Fibroblast of upper back skin (primary cell): ENCODE data around the gene COX7B2.
A peak's percentile ranks its signal among the peaks of the same experiment; 100 is the strongest.

Source experiments
- DNase-seq: peaks from one replicate; pipeline ENCODE4 v3.0.0-alpha.2; 2013

The COX7B2 gene, protein sequence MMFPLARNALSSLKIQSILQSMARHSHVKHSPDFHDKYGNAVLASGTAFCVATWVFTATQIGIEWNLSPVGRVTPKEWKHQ

DNA sequence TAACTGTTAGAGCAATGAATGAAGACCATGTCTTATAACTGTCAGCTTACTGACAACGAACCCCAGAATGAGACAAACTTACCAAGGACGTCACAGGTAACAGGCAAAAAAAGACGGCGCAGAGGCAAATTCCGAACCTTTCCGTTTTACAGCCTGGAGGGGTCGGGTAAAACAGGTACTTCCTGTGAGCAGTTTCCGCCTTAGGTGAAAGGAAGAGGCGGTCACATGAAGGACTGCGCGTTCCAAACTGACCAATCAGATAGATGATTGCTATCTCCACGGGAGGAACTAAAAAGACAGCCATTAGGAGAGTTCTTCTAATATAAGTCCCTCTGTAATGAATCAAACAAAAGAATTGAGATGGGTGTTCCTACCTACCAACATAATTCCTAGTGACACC, at the start of gene COX7B2:
Gene COX7B2 (minus strand): TSS at position 168 of the 400 bp plus-strand sequence. CDS start 174,053 bp downstream, outside the sequence.
- no peak for DNase-seq

DNA sequence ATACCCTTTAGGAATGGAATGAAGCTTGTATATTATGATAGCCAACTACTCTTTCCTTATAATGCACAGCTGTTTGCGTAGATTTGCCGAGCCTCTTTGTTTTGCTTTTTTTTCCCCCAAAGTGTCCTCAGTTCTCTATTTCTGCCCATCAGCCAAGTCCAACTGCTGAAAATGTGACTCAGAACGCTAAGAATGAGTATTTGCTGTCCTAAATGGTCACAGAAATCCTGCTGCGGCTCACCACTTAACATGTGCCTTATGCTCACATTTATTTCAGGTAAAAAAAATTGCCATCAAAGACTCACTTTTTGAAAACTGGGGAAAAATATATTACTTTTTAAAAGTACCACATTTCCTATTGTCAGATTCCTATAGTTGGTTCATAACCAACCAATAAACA, 47.4 kb upstream of the COX7B2 start:
- no peak for DNase-seq

DNA sequence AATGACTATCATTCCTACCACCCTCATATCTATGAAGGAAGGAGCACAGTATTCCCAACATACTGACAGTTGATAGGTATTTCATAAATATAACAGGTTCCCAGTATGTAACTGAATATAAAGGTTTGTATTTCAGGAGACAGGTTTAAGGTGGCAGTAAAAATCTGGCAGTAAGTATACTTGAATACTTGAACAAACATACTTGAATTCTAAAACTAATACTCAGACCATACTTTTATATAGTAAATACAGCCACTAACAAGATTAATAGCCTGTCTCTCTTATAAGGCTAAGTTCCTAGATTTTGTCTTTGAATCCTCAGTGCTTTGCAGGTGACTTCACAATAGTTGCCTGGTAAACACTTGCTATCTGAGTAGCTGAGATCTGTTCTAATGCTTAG, 46.6 kb upstream of the COX7B2 start:
- DNase-seq, result no peak

DNA sequence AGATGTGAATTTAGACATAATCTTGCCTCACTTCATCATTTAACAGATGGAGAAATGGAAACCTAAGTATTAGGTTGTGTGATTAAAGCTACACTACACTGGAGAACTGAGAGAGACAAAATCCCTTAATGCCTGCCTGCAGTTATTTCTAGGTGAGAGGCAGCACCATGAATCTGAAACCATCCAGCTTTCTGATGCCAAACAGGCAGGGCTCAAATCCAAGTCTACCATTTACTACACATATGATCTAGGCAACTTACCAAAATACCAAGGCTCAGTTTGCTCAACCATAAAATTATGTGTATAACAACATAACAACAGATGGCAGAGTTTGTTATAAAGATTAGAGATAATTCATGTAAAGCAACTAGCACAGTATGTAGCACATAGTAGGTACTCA, 45.6 kb upstream of the COX7B2 start:
- no peak for DNase-seq

DNA sequence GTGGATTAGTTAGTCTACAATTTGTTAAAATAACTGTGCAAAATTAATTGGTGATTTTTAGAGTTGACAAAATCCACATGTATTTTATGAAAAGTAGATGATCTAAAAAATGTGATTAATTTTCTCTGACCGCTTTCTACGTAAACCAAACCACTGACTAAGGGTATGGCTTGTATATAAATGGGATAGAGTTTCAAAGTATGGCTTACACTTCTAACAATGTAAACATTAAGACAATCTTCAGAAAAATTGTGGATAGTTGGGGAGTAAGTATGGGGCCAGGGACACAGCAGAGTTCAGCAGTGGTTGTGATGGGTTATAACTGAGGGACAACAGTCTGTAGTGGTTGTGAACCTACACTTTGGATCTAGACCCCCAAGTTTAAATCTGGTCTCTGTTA, 44.5 kb upstream of the COX7B2 start:
- no peak for DNase-seq

DNA sequence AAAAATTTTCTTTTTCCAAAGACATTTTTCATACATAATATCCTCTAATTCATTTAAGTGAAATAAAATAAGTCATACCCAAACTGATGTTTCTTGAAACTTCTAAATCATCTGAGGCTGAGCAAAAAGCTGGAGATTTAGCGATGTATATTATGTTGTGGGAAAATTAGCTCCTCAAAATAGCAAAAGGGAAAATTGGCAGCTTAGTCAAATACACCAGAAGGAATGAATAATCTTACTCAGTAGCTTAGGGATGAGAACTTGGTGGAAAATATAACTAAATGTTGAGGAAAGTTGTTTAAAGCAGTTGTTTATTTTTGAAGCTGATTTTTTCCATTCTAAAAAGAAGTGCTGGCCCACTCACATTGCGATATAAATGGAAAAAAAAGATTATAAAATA, 43.4 kb upstream of the COX7B2 start:
- no peak for DNase-seq

DNA sequence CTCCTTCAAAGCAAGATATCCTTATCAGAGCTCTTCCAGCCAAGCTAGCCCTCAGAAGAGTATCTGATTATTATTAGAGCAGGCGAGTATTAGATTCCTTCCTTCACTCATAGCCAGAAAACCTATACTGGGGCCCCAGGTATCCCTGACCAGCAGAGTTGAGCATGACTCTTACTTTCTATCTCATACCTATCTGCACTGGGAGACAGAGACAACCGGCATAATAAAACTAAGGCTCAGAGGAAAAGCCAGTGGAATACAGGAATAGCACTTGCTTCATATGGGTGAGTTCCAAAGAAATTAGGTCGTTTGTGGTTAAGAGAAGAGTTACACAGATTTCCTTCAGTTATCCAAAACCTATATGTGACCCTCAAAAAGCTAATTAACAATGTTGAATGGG, 41.8 kb upstream of the COX7B2 start:
- no peak for DNase-seq

DNA sequence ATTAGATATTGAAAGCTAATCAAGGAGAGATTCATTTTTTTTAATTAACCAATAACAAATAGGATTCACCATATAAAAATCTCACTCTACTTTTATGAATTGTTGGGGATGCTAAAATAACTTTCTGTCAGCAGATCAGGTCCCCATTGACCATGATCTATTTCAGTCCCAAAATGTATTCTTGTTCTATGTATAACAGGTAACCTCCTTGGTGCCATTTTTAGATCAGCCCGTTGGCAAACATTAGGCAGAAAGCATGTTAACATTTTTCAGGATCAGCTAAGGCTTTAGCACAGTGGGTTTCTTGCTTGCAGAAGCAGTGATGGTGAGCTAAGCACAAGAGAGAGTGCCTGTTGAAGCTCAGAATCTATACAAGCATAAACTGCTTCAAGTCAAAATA, 40.8 kb upstream of the COX7B2 start:
- DNase-seq, result no peak

DNA sequence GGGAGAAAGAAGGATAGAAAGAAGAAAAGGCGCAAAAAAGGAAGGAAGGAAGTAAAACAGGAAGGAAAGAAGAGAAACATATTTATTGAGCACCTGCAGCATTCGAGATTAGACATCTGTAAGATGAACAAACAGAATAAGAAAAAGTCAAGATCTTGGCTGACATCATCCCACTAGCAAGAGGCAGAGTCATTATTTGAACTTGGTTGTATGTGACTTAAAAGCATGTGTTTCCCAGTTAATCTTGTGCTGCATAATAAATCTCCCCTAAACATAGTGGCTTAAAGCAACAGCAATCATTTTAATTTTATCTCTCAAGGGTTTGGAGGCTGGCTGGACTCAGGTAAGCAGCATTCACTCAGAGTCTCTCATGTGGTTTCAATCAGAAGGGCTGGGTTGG, 38.5 kb upstream of the COX7B2 start:
- no peak for DNase-seq

DNA sequence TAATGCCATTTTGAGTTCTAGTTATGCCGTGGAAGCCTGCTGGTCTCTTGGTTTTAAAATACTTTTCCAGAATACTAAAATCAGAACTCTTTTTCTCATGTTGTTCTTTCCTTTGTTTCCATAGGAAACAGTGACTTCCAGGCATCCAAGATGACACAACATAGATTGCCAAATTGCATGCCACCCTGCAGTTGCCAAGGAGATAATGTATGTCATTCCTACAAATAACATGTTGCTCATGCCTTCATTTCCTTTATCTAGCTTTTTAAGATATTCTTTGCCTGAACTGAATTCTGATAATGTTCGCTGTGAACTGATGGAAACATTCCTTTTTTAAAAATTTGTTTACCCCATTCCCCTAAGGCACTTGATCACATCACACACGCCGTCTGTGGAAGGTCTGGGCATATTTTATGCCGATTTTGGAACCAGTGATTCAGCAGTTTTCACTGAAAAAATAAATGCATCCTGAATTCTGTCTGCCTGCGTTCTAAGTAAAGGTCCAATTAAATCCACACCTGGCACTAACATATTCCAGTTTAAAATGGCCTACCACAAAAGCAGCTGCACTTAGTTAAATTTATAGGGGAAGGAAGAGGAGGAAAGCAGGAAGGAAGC, 38.0 kb upstream of the COX7B2 start:
- no peak for DNase-seq

DNA sequence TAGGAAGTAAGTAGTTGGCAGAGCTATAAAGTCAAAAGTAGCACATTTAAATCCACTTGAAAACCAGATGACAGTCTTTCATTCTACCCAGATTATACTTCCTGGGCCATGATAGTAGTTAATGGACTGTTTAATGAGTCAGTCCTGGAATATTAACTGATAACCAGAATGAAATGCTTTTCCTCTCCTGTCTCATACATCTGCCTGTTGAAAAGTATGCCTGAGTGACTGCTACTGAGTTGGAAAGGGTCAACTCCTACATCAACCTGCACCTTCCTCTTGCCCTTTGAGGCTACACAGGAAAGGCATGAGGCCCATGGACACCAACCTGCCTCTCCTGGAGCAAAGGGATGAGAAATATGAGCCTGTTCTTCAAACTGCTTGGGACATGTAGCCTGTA, 36.0 kb upstream of the COX7B2 start:
- DNase-seq, result no peak

DNA sequence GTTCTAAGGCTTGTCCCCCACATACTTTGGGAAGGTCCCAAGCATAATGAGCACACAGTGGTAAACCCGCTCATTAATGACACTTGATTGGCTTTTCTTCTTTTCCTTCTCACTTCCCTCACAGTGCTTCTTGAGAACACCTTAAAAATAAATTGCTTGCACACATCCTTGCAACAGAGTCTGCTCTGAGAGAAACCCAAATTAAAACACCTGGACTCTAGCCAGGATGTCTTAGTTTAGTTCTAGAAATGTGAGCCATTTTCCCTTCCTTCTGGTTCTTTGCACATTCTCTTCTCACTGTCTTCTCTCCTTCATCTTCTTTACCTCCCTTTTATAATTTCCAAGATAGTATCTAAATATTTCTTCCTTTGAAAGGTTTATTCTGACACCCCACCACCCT, 35.3 kb upstream of the COX7B2 start:
- no peak for DNase-seq

DNA sequence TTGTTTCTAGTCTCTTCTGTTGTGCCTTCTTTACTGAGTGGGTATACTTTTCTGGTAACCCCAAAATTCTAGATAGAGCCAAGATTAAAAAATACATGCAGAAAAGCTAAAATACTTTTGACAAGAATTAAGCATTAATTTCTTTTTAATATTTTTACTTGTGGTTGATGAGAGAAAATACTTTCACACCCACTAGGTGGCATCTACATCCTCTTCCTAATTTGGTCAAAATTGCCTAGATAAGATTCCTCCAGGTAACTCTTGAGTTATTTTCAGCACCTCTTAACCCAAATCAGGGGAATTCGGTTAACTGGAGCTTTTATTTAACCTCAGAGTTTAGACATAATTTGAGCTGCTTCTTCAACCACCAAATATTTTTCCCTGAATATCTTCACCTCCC, 28.4 kb upstream of the COX7B2 start:
- no peak for DNase-seq

DNA sequence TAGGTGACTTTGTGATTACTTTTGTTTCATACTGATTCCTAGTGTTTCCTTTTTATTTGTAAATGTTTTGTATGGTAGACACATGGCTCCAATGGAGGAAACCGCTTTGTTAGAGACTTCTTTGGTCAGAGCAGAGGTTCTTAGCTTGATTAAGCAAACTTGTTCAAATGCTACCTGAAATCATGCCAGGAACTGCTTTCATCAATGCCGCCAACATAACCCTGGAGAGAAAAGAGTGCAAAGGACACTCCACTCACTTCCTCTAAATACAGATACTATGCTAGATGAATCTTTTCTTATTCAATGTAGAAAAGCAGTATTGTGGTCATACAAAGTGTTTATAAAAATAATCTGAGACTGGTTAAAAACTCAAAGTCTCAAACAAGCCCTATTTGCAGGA, 25.7 kb upstream of the COX7B2 start:
- DNase-seq, result no peak

DNA sequence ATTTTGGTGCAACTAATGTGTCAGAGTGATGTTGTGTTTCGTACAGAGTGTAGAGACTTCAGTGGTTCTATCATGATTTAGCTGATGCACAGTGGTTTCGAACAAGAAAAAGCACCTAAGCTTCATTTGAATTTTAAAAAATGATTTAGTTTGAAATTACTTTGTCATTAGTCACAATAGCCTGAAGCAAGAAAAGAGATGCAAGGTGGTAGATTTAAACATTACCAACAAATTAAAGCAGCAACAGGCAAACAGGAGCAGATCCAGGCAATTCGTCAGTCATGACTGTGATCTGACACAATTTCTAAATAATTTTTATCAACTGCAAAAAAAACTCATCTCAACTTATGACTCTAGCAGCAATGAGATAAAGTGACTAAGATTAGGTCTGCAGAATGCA, 24.6 kb upstream of the COX7B2 start:
- DNase-seq, result no peak

DNA sequence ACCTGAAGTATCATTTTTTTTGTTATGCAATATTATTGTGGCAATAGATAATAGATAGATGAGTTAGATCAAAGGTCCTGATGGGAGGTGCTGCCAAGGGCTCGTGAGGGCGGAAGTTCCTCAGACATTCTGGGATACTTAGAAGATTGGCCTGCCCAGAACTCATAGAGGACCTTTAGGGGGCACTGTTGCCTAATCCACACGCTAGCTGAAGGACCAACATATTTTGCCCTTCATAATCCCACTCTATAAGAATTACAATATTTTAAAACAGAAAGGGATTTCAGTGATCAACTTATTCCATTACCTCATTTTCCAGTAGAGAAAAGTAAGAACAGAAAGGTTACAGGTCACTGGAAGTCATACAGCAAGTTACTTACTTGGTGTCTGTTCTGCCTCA, 22.9 kb upstream of the COX7B2 start:
- DNase-seq, result peak; percentile 45

DNA sequence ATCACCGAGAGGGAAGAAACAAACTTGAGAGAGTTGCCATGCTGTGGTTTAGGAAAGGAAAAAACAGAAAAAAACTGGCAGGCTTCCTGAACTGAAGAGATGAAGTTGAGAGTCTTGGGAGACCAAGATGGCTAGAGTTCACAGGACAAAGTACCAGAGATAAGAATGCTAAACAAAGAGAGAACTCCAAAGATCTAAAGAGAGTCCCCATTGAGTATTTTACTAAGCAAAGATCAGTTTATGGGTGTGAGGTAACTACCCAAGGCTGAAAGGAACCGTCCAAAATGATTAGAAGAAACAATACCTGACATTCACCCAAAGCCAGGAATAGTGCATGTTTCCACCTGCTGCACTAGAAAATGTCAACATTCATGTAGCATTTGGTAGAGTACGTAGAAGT, 21.8 kb upstream of the COX7B2 start:
- DNase-seq, result no peak

DNA sequence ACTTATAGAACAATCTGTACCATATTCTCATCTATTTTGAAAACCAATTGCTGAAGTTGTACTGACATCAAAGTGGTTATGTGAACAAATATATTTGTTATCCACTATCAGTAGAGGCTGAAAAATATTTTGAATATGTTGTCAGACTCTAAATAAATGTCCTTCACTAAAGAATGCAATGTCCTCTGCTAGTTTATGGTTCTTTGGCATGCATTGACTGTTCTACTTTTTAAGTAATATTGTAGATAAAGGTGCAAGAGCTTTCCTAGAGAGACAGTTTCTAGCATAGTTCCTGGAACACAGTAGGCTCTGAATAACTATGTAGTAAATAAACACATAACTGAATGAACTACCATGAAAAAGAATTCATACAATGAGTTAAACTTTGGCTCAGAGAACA, 18.2 kb upstream of the COX7B2 start:
- no peak for DNase-seq

DNA sequence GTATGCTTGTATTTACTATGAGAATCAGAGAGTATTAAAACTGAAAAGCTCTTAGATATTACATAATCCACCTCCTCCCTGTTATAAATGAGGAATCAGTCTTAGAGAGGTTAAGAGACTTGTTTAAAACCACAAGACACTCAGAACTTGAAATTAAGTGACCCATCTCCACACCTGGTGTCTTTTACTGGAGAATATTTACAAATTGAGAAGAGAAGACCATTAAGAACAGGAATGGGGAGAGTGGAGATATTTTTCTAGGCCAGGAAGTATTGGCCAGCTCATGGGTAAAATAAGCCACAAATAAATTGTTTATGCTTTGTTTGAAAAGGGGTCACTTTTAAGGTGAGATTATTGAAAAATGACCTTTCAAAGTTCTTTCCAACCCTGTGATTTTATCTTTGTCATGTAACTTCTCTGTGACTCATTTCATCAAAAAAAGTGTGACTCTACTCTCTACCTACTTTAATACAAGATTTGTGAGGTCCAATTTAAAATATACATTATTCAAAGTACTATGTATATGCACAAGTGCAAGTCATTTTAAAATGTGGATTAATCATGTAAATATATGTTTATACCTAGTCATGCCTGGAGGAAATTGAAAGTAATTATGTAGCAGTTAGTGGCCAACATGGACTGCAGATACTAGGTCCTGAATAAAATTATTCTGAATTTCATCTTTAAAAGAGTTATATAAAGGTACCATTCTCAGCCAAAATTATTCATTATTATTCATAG, 15.9 kb upstream of the COX7B2 start:
- no peak for DNase-seq

DNA sequence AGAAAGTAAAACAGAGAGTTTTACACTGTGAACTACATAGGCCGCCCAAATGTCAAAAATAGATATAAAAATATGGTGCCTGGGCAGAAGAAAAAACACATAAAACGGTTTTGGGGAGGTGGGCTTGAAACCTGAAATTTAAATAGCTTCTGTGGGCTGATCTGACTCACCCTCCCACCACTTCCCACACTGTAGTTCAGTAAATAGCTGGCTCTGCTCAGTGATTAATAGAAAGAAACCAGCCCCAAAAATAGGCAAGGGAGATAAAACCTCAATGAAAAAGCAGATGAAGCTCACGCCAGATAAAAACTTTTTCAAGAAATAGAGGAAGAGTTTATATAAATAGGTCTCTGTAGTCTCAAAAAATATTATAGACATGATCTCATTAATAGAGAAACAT, 13.2 kb upstream of the COX7B2 start:
- no peak for DNase-seq

DNA sequence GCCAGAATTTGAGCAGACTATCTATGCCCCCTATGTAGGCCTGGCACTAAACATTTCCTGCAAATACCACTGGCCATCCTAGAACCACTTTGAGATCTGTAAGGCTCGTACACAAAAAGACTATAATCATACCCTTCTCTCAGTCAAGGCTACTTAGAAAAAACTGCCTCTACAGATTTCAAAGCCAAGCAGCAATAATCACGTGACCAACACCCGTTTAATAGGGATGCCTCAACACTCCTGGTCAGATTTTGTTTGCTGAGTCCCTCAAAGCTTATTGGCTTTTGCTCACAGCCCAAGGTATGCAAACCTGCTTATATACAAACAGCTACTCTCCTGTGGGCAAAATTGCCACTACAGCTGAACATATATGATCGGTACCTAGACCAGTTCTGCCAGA, 897 bp downstream of the COX7B2 start:
- no peak for DNase-seq

DNA sequence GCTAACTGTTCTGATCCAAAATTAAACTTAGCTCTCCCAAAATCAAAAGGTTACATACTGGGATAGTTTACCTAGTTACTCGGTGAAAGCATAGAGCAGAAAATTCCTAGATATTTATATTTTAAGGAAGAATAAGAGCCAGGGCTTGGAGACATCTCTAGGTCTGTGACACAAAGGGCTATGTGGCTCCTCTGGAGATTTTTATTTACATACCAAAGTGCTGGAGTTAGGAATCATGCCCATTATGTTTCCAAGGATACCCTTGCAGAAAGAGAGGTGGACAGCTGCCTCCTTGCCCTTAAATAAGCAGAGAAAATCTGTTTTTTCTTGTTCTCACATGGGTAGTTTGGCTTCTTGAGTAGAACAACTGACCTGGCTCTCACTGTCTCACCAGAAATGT, 9.0 kb downstream of the COX7B2 start:
- no peak for DNase-seq

DNA sequence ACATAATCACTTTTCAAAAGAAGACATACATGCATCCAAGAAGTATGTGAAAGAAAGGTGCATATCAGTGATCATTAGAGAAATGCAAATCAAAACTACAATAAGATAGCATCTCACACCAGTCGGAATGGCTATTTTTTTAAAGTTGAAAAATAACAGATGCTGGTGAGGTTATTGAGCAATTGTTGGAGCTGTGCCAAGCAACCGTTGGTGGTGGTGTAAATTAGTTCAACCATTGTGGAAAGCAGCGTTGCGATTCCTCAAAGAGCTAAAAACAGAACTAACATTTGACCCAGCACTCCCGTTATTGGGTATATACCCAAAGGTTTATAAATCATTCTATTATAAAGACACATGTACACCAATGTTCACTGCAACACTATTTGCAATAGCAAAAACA, 14.2 kb downstream of the COX7B2 start:
- DNase-seq, result no peak

DNA sequence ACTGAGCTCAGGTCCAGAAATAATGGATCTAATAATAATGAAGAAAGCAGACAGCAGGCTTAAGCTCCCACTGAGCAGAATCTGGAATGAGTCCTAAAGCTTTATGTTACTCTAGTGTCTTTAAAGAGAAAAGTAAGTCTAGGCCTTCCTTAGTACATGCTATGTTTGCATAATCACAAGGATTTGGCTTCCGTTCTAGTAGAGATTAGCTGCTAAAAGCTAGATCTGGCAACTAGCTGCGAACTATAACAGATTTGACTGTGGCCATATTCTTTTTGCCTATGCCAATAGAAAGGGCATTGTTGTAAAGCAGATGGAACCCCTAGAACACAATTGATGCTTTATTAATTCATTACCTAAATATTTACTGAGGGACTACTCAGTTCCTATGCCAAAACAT, 19.0 kb downstream of the COX7B2 start:
- no peak for DNase-seq

DNA sequence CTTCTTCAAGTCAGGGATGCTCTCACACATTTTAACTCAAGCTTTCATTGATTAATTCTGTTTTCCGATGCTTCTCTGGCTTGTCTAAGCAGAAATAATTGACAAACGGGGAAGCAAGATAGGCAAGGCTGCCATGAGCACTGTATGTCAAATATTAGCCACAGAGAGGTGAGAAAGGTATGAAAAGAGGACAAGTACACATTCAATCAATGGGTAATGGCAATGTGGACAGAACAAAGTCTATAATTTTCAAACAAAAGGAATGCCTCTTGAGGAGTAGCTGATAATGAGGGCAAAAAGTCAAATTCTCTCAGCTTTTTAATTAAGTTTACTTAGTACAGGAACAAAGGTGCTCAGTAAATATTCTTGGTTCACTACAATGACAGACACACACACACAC, 19.6 kb downstream of the COX7B2 start:
- DNase-seq, result no peak
